ENCODE data around the gene EWSR1.

Gene EWSR1

GRCh38 chr22:29320546-29320945 lies 52.5 kb downstream of the EWSR1 start:
- DNase-seq (ENCODE audit: low read depth), result no peak

GRCh38 chr22:29323641-29324040 lies 55.6 kb downstream of the EWSR1 start:
- DNase-seq (ENCODE audit: low read depth), result no peak

GRCh38 chr22:29325356-29325755 lies 57.3 kb downstream of the EWSR1 start:
- DNase-seq (ENCODE audit: low read depth), result no peak

- no peak for DNase-seq (ENCODE audit: low read depth)
These were observed 57.8 kb downstream of the EWSR1 start for GRCh38 chr22:29325785-29326315.

- DNase-seq (ENCODE audit: low read depth), result no peak
These were observed 58.4 kb downstream of the EWSR1 start for GRCh38 chr22:29326481-29326880.

GRCh38 chr22:29327089-29327764 lies 59.2 kb downstream of the EWSR1 start:
- DNase-seq (ENCODE audit: low read depth), result no peak

- no peak for DNase-seq (ENCODE audit: low read depth)
These were observed 60.0 kb downstream of the EWSR1 start for GRCh38 chr22:29328055-29328454.

- DNase-seq (ENCODE audit: low read depth), result no peak
These were observed 60.8 kb downstream of the EWSR1 start for GRCh38 chr22:29328566-29329500.

GRCh38 chr22:29329581-29329980 lies 61.5 kb downstream of the EWSR1 start:
- no peak for DNase-seq (ENCODE audit: low read depth)

- DNase-seq (ENCODE audit: low read depth), result no peak
These were observed 62.2 kb downstream of the EWSR1 start for GRCh38 chr22:29330291-29330690.

GRCh38 chr22:29330753-29331152 lies 62.7 kb downstream of the EWSR1 start:
- DNase-seq (ENCODE audit: low read depth), result peak; percentile 74

GRCh38 chr22:29331213-29331612 lies 63.1 kb downstream of the EWSR1 start:
- peak; percentile 35 for DNase-seq (ENCODE audit: low read depth)

- DNase-seq (ENCODE audit: low read depth), result no peak
These were observed 63.7 kb downstream of the EWSR1 start for GRCh38 chr22:29331658-29332300.

- DNase-seq (ENCODE audit: low read depth), result no peak
These were observed 64.9 kb downstream of the EWSR1 start for GRCh38 chr22:29332886-29333496.

- no peak for DNase-seq (ENCODE audit: low read depth)
These were observed 66.1 kb downstream of the EWSR1 start for GRCh38 chr22:29334148-29334547.

- DNase-seq (ENCODE audit: low read depth), result no peak
These were observed 66.8 kb downstream of the EWSR1 start for GRCh38 chr22:29334696-29335344.

- DNase-seq (ENCODE audit: low read depth), result no peak
These were observed 67.6 kb downstream of the EWSR1 start for GRCh38 chr22:29335656-29336055.

GRCh38 chr22:29336751-29337490 lies 68.9 kb downstream of the EWSR1 start:
- no peak for DNase-seq (ENCODE audit: low read depth)

- no peak for DNase-seq (ENCODE audit: low read depth)
These were observed 69.7 kb downstream of the EWSR1 start for GRCh38 chr22:29337631-29338284.

GRCh38 chr22:29338398-29338797 lies 70.3 kb downstream of the EWSR1 start:
- DNase-seq (ENCODE audit: low read depth), result no peak

Data from iris pigment epithelial cell (primary cell).